Measurements from ENCODE around the gene MS4A15. TPM values are rescaled to one million over a fixed set of nuclear protein-coding genes. Genes with fewer than 3 reads are reported as not detected.

Gene MS4A15
- total RNA-seq, 1 donor from 2014 or later, result not detected

- no peak for DNase-seq
Measured at GRCh38 chr11:60780065-60780464, 23.4 kb downstream of the MS4A15 start.

DNA sequence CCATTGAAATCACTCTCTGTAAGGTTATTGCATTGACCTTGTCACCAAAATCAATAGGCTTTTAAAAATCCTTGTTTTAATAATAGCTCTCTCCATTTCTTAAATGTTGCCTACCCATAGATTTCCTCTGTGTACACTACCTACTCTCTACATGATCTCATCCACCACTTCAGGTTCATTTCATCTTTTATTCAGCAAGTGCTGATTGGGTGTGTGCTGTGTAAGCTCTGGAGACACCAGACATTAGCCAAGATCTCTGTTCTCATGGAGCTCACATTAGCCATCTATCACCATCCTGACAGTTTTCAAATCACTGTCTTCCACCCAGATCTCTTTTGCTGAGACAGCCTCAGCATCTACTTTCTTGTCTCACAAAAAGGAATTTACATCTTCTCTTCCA, 24.1 kb downstream of the MS4A15 start:
- DNase-seq, result no peak

DNA sequence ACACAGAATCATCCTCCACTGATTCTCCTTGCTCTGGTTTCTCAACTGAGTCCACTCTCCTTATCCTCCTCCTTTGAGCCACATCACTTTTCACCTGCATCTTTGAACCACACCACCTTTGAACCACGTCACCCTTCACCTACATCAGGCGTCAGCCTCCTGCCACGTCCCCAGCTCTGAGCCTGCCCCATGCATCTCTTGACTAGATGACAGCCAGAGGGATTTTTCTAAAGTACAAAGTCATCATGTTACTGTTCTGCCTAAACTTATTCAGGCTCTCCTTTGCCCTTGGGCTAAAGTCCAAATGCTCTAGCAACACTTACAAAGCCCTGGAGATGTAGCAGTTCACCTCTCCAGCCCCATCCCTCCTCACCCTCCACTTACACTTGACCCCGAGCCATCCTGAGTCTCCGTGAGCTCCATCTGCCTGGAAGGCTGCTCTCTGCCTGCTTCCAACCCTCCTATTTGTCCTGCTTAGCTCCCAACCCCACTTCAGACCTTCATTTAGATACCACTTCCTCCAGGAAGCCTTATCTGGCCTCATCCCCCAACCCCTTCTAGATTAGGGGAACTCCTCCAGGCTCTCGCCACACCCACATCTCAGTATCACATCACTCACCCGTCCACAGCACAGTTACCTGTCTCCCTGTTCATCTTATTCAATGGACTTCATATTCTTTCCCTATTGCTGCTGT, 24.8 kb downstream of the MS4A15 start:
- DNase-seq, result no peak

DNA sequence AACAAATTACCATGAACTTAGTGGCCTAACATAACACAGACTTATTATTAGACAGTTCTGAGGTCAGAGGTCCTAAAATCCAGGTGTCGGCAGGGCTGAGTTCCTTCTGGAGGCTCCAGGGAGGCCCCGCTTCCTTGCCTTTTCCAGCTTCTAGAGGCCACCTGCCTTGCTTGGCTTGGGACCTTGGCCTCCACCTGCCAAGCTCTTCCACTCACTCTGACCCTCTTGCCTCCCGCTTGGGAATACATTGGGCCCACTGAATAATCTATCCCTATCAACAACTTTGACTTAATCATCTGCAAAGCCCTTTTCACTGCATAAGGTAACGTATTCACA, 25.3 kb downstream of the MS4A15 start:
- no peak for DNase-seq

DNA sequence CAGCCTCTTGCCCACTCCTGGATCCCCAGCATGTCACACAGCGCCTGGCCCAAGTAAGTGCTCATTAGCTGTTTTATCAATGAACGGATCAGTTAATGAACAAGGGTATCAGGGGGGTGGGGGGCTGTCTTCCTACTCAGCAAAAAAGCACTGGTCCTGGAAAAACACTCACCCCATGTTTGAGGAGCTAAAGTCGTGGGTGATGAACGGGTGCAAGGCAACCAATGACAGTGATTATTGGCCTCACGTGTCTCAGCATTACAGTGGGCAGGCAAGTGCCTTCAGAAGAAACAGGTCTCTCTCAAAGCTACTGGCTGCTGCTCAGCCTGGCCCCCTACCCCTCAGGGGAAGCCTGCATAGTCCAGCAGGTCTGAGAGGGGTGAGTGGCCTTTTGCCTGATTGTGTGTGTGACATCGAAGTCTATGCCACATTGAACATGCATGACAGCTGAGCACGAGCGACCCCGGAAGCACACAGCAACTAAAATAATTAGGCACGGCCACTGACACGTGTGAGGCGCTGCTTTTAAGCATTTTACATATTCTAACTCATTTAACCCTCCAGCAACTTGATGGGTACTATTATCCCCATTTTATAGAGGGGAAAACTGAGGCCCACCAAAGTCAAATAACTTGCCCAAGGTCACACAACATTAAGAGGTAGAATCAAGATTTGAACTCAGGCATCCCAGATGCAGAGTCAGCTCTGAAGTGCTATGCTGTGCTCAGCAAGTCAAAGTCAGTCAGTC, 25.9 kb downstream of the MS4A15 start:
- no peak for DNase-seq

DNA sequence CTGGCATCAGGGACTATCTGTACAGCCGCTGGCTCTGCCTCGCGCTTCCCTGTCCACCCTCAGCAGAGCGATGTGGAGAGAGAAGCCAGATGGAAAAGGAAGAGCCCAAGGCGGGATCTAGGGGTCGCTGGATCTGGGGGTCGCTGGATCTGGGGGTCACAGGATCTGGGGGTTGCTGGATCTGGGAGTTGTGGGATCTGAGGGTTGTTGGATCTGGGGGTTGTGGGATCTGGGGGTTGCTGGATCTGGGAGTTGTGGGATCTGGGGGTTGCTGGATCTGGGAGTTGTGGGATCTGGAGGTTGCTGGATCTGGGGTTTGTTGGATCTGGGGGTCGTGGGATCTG, 26.4 kb downstream of the MS4A15 start:
- no peak for DNase-seq

DNA sequence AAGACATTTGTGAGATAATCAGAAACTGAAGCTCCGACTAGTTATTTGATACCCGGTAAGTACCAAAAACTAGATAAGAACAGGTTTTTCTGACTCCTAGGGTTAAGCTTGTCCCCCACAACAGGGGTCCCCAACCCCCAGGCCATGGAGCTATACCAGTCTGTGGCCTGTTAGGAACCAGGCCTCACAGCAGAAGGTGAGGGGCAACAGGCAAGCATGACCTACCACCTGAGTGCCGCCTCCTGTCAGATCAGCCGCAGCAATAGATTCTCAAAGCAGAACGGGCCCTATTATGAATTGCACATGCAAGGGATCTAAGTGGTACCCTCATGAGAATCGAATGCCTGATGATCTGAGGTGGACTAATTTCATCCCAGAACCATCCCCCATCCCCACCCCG, 27.2 kb downstream of the MS4A15 start:
- DNase-seq, result no peak

GRCh38 chr11:60785136-60785535, 28.5 kb downstream of the MS4A15 start, which contains the start of gene MS4A10:
Gene MS4A10, plus strand, starts transcription at chr11:60785333. Its CDS starts 5,003 bp downstream, at chr11:60790336.
- no peak for DNase-seq

DNA sequence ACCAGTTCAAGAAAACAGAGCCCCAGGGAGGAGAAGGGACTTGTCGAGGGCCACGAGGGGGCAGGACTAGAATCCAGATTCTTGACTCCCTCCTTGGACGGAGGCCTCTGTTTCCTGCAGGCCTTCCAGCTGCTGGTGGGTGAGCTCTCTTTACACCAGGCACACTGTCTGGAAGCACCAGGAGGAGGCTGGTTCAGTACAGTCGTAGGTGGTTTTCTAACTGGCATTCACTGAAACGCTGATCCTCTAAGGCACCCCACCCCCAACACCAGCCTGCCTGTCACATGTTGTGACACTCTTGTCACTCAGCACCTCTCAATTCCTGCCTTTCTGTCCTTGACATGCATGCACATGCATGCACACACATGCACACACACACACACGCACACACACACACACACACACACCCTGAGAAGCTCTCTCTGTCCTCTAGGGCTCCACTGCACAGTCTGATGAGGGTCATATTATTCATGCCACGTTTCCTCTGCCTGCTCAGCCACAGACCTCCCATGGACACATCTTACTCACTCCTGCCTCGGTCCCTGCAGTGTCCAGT, 29.2 kb downstream of the MS4A15 start:
- peak; percentile 60 for DNase-seq

DNA sequence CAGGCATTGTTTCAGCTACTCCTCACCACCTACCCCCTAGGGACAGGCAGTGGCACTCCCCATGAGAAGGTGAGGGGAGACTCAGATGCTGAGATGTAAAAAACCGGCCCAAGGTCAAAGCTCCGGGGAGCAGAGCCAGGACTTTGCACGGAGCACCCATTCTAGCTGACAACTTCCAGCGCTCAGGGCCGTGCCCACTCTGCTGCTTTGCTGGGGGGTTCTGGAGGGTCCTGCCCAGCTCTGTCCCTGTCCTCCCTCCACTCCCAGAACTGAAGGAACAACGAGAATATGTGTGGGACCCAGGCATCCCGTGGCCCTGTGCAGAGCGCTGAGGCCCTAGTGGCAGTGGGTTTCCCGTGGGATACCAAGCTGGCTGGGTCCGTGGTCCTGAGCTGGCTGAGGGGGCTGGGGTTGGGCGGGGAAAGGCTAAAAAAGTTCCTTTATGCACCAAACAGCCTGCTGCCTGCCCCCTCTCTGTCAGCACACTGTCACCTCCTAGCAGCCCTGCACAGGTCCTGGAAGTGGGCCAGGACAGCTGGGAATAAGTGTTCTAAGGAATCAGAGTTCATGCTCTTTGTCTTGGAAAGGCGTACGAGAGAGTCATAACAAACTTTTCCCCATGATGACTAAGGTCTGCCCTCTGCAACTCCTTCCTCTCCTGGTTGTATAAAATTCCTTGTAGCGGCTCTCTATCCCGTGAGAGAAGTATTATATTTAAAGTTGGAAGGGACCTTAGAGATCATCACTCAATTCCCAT, 30.3 kb downstream of the MS4A15 start:
- peak; percentile 98 for DNase-seq

- peak; percentile 89 for DNase-seq
Measured at GRCh38 chr11:60788401-60789125, 31.9 kb downstream of the MS4A15 start.

DNA sequence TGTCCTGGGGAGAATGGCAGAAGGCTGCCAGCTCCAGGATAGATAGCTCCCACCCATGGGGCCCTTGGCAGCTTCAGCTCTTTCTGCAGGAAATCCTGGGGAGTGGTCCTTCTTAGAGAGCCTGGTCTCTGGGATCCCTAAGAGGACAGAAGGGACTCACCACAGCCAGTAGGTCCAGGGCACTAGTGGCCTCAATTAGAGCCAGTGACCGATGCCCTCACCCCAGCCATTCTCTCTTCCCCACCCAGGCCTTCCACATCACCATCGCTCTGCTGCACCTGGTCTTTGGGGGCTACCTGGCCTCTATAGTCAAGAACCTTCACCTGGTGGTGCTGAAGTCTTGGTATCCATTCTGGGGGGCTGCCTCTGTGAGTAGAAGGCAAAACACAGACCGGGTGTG, 34.1 kb downstream of the MS4A15 start:
- DNase-seq, result no peak

GRCh38 chr11:60791153-60791933, 34.7 kb downstream of the MS4A15 start:
- DNase-seq, result no peak

GRCh38 chr11:60792521-60792920, 35.9 kb downstream of the MS4A15 start:
- no peak for DNase-seq

- DNase-seq, result no peak
Measured at GRCh38 chr11:60795291-60795690, 38.6 kb downstream of the MS4A15 start.

- DNase-seq, result no peak
Measured at GRCh38 chr11:60797846-60798630, 41.4 kb downstream of the MS4A15 start.

- DNase-seq, result no peak
Measured at GRCh38 chr11:60798631-60799030, 42.0 kb downstream of the MS4A15 start.

- no peak for DNase-seq
Measured at GRCh38 chr11:60801194-60801593, 44.5 kb downstream of the MS4A15 start.

DNA sequence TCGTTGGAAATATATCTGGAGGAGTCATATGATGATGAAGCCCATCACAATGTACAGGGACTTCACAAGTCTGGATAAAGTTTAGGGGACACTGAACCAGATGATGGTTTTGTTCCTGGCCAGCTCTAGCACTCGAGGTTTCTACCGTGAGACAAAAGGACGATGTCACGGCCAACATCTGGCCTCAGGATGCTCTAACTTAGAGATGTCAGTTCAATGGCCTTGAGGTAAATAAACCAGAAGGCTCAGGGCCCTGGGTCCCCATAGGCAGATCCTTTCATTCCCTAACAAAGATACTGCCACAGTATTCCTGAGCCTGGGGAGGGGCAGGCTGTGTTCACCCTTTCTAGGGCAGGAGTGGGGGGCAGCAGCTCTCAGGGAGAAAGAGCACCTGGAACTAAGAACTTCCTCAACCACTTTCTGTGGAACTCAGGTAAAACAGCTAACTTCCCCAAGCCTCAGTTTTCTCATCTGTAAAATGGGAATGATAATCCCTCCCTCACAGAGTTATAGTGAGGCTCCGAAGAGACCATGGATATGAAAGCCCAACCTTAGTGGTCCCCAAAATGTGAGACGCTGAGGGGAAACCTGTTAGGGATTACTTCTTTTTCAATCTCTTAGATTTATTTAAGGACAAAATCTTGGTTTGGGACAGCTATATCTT, 46.7 kb downstream of the MS4A15 start:
- DNase-seq, result no peak

DNA sequence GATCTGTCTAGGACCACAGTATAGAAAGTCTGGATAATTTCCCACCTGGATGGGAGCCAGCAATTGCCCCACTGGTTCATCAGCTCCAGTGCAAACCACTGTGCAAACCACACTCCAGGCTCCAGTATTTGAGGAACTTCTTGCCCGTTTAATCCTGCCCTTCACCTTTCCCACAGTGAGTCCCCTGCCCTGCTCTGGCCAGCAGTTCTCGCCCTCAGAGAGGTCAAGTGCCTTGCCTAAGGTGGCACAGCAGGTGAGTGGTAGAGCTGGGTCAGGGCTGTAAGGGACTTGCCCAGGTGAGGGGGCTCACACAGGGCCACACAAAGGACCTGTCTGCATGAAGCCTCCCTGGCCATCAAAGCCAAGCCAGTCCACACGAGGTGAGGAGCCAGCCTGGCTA, 52.6 kb downstream of the MS4A15 start:
- DNase-seq, result no peak

DNA sequence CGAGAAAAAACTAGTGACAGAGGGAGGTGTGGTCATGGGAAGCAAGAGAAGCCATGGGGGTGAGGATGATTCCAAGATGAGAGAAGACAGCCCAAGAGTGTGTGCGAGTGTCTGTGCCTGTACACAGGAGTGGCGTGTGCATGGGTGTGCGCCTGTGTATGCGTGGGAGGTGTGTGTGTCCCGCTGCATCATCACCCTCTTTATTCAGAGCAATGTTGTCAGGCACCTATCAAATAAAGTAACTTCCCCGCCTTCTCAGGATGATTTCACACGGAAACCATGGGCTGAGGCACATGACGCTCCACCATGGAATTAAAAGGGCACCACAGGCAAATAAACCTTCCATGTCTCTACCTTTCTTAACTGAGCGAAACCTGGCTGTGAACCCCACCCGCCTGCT, 53.0 kb downstream of the MS4A15 start:
- no peak for DNase-seq

Data from dermis blood vessel endothelial cell (primary cell).